Fibroblast of skin of back (primary cell): ENCODE measurements around the gene RTRAF. TPM values are rescaled to one million over a fixed set of nuclear protein-coding genes. Genes with fewer than 3 reads are reported as not detected.

Experiments
- DNase-seq: peaks from one replicate; pipeline ENCODE4 v3.0.0-alpha.2; 2013
- polyA plus RNA-seq, 2 experiments: library from polyadenylated mRNA; unstranded; fragments of 120-200 nt; gene quantifications; one replicate each; pipeline ENCODE4 v1.2.1, GENCODE V29; 2013; ENCODE audit not compliant: insufficient read length in 2 of 2

The RTRAF gene
- 266 TPM for polyA plus RNA-seq (2013, experiment 1 of 2; ENCODE audit: insufficient read length)
- 244 TPM for polyA plus RNA-seq (2013, experiment 2 of 2; ENCODE audit: insufficient read length)

DNA sequence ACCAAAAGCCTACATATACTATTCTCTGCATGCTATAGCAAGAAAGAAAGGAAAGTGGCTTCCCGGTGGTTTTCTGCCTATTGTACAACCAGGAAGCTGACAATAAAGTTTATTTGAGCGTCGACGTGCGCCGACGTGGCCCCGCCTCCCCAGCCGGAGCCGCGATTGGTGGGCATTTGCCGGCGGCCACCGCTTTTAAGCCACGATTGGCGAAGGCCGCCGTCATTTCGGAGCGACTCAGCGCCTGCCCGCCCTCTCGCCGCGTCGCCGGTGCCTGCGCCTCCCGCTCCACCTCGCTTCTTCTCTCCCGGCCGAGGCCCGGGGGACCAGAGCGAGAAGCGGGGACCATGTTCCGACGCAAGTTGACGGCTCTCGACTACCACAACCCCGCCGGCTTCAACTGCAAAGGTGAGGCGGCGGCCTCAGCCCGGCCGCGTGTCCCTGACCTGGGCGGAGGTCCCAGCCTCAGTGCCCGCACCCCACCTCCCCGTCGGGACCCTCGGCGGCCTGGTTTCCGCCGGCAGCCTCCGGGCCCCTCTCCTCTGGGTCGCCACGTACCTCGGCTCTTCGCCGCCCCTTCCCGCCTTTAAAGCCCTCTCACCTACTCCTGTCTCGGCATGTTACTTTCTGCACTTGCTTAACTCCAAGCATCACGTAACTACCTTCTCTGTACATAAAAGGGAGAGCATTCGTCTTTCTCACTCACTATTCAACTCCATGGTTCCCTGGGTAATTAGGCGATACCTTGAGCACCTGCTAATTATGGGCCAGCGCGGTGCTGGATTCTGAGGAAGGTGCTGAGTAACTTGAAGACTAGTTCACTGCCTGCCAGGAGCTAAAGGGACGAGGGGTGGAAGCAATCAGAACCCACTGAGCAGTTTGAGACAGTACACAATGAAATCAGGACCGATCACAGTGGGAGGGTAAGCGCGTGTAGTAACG, at the start of gene RTRAF:
TSS of gene RTRAF (plus strand) at position 254 of the 942 bp plus-strand sequence. CDS start at position 348, 94 bp downstream.
- DNase-seq, result peak; percentile 93

DNA sequence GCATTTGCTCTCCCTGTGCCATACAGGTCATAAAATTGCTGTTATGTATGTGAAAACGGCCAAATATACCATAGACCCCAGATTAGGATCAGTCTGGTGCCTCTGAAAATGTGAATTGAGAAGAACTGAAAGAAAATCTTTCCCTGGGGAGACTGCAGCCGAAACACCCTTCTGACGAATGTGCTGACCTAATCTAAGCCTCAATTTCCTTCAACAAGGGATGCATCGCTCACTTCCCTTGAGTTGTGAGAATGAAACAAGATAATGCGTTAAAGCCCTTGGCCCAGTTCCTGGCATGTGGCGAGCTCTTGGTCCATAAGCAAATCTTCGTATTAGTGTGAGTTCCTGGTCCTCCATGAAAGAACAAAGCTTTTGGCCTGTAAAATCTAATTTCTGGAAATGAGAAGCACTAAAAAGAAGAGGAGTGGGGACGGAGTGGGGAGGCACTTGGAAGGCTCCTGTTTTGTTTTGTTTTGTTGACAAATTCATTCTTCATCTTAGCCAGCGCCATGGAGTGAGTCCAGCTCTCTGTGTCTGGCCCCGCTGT, 49.5 kb upstream of the RTRAF start:
- DNase-seq, result no peak

DNA sequence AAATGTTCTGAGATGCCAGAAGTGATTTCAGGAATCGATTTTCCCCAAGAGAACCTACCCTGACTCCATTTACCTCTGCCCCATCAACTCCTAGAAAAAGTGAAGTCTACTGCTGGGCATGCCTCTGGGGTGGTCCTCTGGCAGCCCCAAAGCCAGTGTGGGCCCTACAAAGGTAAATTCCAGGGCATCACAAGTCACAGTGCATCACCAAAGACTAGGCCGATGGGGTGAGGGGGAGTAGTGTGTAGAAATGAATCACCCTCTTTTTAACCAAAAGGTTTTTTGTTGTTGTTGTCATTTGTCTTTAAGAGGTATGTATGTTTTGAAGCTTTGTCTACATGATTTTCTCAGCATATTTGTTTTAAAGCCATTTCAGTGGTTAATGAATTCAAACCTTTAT, 46.4 kb upstream of the RTRAF start:
- no peak for DNase-seq

DNA sequence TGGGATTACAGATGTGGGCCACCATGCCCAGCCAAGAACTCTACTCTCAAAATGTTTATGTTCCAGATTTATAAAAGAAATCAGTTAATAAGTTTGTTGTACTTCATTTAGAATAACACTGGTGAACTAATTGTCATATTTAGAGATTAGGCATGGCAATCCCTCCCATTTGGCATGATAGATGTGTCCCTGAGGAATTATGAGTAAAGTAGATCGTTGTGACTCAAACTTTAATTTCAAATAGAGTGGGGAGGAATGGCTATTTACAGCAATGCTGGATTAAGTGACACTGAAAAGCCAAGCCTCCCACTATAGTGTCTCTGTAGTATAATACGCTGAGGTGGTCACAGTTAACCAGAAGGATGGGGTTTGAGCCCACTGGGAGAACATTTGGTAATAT, 39.3 kb upstream of the RTRAF start:
- DNase-seq, result peak; percentile 26

DNA sequence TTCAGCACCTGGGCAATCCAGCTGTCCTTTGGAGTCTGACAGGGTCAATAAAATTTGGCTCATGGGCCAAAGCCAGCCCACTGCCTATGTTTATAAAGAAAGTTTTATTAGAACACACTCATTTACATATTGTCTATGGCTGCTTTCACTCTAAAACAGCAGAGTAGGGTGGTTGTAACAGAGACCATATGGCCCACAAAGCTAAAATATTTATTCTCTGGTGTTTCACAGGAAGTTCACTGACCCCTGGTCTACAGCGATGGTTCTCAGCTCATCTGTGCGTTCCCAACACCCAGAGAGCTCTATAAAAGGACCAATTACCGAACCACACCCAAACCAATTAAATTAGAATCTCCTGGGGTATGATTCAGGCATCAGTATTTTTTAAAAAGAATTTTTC, 37.7 kb upstream of the RTRAF start:
- no peak for DNase-seq

DNA sequence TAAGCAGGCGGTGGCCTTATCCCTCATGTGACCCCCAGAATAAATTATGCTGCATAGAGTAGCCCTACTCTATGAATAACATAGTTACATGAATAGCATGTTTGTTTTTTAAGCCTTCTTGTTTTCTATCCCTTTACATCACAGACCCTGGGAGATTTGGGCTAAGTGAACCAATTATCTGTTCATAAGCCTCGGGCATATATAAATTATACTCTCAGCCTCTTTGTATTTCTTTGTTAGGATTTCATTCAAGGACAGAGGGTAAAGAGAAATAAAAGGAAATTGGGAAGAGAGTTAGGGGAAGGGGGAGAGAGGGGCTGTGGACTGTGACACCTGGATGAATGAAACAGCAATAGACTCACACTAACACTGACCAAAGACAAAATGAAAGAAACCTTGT, 35.3 kb upstream of the RTRAF start:
- DNase-seq, result no peak

DNA sequence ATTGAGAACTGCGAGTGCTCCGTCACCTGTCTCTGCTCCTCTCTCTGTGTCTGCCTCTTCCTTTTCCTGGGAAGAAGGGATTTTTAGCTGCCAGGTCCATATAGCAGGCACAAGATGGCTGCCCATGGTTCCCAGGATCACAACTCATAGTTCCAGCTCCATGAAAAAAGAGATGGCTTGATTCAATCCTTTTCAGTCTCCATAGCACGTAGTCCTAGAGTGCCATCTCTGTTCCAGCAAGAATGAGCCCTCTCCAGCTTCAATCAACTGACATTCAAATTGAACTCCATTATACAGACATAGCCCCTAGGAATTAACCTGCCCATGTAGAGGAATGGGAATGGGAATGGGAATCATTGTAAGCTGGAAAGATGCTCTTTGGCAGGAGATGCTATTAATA, 34.7 kb upstream of the RTRAF start:
- no peak for DNase-seq

DNA sequence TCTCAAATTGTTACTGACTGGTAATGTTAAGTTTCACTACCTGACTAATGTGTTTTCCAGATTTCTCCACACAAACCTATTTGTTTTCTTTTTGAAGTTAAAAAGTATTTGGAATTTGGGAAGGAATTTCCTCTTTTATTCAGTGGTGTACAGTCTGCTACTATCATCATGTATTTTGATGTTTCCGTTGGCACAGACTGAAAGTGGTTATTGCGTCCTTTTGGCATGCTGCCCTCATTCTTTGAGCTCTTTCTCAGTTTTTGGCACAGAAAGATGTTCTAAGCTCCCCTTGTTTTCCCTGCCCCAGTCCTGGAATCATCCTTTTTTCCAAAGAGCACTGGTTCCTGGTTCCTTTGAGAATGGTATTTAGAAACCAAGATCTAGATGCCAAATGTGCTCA, 31.4 kb upstream of the RTRAF start:
- DNase-seq, result peak; percentile 65

DNA sequence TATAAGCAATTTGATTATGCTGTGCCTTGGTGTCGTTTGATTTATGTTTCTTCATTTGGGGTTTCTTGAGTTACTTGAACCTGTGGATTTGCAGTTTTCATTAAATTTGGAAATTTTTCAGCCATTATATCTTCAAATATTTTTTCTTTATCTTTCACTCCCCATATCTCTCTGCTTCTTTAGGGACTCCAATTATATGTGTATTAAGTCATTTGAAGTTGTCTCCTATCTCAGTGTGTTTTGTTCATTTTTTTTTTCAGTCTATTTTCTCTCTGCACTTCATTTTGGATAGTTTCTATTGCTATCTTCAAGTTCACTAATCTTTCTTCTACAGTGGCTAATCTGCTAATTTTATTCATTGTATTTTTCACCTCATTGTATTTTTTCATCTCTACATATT, 29.4 kb upstream of the RTRAF start:
- DNase-seq, result no peak

DNA sequence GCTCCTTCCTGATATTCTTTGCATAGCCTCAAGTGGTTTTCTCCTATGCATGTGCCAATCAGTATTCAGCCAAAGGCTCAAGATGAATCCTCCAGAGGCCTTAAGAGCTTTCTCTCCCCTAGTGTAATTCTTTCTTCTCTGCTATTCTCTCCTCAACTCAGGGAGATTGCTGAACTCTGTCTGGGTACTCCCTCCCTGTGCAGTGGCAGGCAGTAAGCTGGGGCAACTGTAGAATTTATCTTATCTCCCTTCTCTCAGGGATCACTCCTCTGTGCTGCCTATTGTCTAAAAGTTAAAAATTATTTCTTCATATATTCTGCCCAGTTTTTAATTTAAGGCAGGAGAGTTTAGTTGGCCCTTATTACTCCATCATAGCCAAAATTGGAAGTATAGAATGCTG, 28.5 kb upstream of the RTRAF start:
- no peak for DNase-seq

DNA sequence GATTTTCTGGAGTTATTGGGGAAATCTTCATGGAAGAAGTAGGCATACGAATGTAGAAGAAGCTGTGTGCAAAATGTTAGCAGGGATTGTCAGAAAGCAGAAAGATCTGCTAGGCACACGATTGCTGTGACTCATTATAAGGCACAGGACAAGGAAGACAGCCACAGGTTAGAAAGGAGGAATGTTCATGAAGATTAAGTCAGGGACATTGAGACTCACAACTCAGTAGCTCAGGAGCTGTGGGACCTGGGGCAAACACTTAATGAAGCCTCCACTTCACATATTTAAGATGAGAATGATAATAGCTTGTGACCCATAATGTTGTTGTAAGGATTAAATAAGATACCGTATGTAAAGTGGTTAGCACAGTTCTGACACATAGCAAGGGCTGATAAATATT, 26.6 kb upstream of the RTRAF start:
- DNase-seq, result peak; percentile 32

DNA sequence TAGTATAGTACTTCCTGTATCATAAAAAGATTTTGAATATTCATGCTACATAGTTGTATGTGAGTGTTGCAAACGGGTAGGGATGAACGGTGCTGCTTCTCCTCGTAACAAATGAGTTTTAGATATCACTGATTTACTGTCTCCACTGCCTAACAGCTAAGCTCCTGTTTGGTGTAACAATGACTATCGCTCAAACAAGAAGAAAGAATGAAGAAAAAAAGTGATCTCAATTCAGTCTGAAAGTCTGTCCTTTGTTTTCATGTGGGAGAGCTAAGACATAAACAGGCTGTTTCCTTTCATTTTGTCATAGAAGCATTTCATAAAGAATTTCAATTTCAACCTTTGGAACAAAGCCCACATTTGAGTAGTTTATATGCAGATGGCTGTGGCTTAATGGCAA, 26.1 kb upstream of the RTRAF start:
- DNase-seq, result peak; percentile 15

DNA sequence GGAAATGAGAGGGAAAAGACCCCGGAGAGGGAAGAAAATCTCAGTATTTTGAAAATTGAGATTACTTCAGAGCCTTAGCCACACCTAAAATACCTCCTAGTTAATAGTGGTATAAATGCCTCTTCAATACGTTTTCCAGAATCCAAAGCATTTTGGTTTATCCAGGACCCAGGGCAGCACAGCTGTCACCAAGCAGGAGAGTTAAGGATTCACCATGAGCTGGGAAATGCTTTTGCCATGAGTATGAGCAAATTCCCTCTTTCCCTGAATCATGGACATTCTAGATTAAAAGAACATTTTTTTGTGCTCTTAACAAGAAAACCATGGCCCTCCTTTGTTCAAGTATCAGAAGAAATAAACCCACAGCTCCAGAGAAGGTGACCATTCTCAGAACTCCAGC, 21.8 kb upstream of the RTRAF start:
- DNase-seq, result peak; percentile 42

DNA sequence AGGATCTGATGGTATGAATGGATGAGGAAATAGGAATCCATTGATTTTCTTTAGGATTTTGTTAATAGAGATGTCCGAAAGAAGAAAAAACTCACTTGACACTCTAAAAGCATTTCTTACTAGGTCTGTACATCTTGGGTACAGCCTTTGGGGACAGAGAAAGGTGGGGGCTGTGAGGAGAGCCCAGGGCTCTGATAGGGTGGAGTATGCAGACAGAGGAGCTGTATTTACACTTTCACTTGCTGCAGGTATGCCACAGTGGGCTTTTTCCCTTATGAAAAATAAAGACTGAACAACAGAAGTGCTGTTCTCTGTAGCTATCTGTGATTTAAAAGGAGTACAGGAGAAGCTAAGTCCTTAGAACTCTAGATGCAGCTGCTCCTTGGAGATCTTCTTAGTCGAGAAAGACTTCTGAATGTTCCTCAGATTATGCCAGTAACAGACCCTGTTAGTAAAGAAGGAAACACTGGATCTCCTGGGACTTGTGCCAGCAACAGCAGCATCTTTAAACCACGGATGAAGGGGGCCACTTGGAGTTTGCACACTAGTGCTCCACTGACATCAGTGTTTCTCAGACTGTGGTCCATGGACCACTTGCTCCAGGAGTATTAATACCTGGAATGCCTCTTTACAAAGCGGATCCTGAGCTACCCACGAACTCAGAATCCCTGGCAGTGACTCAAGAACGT, 19.4 kb upstream of the RTRAF start:
- no peak for DNase-seq

DNA sequence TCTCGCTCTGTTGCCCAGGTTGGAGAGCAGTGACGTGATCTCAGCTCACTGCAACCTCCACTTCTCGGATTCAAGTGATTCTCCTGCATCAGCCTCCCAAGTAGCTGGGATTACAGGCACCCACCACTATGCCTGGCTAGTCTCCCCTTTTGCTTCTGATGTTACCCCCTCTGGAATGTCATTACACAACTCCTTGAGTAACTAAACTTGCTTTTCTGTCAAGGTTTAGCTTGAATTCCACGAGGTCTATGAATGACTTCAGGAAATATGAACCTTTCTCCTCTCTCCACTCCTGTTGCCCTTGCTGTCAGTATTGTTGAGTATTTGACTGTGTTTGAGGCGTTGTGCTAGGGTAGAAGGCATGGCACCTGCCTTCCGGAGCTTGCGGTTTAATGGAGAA, 16.8 kb upstream of the RTRAF start:
- no peak for DNase-seq

DNA sequence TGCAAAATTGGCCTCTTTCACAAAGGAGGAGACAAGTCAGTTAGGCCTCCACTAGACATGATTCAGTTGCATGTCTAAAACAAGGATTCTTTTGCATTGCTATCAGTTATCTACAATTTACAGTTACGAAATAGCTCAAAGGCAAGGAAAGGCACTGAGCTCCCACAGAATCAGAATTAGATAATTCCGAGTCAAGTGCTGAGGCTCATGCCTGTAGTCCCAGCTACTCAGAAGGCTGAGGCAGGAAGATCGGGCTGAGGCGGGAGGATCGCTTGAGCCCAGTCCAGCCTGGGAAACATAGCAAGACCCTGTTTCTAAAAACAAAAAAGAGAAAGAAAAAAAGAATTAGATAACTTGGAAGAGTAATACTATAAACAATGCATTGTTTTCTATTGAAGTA, 12.3 kb upstream of the RTRAF start:
- DNase-seq, result no peak

DNA sequence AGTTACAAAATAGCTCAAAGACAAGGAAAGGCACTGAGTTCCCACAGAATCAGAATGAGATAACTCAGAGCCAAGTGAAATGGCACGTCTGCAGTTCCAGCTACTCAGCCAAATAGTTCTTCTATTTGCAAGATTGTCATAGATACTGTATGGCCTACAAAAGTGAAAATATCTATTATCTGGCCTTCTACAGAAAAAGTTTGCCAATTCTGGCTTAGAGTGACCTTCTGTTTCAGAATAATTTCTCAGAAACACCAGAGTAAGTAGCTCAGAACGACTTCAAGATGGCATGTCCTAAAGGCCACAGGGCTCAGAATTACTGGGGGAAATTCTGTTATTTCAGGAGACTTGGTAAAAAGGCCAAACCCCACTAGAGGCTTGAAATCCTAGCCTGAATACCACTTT, 10.7 kb upstream of the RTRAF start:
- DNase-seq, result no peak

DNA sequence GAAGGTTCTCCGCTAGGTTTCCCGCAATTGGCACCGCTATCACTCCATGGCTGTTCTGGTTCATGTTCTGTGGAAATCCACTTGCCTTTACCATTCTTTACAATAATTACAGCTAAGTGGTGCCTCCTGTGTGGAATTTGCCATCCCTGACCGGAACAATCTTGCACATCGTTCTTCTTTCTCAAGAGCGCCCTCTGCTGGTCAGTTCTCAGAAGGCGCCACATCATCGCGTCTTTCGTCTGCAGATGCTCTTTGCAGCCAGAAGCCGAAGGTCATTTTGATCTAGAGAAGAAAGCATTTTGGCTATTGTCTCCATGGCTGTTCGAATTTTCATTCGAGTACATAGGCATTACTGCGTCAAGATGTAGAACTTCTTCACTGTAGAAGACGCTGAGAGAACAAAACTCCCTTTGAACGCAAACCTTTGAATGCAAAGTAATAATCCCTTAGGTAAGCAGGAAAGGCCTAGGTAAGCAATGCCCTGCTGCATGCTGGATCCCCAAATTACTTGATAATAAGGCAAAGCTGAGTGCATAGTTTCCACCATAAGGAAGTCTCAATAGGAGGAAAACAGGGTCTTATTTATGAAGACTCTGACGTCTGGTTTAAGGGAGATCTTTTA, 10.1 kb upstream of the RTRAF start:
- peak; percentile 73 for DNase-seq

DNA sequence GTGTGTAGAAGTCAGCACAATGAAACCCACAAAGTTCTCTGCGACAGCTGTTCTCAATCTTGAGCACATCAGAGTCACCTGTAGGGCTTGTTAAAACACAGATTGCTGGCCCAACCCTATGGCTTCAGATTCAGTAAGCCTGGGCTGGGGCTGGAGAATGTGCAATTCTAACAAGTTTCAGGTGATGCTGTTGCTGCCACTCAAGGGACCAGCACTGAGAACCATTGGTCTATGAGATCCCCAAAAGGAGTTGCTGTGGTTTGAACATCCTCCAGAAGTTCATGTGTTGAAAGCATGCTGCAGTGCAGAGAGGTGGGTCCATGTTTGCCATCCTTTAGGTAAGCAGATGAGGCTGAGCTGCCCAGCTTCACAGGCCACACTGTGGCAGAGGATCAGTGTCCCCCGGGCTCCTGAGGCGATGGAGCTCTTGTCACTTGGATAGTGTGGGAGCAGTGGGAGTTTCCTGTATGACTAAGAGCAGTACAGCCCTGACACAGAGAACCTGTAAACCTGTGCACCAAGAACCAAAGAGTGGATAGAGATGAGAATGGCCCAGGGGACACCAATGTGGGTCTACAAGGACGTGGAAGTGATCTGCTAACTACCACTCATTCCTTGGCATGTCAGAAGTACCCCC, 8.0 kb upstream of the RTRAF start:
- no peak for DNase-seq

DNA sequence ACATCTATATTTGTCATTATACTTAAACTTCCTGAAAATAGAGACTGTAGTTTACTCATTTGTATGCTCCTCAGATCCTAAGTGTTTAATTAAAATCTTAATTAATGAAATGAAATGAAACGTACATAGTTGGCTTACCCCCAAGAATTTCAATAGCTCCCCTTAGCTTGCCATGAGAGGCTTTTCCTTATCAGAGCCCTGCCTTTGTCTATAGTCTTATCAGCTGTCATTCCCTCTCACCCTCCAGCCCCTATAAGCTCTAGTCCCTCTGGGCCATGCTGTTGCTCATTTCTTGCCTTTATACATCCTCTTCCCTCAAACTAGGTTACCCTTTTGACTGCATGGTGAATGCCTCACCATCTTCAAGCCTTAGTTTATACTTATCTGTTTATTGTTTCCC, 1.1 kb upstream of the RTRAF start:
- no peak for DNase-seq

DNA sequence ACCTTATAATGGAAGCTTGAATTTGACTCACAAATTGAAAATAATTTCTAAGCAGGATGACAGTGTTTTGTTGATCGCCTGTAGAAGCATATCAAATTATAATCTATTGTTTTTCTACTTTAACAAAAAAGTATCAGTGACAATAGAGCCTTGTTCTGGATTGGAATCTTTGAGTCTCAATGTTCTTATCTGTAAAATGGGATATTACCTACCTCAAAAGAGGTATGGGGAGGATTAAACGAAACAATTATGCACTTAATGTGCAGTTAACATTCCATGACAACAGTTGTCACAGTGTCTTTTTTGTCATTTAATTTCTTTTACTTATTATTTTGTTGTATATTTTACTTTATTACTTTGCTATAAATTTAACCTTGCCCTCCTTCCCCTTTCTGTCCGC, 1.1 kb downstream of the RTRAF start:
- DNase-seq, result no peak

DNA sequence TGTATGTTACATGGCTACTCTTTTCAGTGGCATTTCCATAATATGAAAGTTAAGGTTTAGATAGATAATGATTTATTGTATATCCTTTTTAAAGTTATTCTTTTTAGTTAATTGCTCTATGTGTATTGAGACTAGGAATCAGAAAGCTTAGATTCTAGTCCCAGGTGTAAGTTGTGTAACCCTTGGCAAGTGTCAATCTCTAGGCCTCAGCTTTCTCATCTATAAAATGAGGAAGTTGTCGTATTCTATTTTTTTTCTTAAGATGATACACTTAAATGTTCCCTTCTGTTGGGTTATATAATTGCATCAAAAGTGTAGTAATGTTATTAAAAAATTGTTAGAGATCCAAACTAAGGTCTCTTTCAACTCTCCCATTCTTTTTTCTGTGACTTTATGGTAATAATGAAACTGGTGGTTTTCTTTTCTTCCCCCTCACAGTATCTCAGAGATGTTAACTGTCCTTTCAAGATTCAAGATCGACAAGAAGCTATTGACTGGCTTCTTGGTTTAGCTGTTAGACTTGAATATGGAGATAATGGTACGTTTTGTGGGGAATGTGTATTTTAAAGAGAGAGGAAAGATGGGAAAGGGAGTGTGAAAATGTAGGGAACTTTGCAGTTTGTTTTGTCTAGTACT, 4.1 kb downstream of the RTRAF start:
- DNase-seq, result no peak
